ENCODE data around the gene CD2.

Gene CD2

GRCh38 chr1:116726872-116727820 lies 27.1 kb upstream of the CD2 start:
- DNase-seq (ENCODE audit: insufficient read length, low spot score): no peak
- FAIRE-seq: no peak

- DNase-seq (ENCODE audit: insufficient read length, low spot score): no peak
- FAIRE-seq: no peak
These were observed 22.8 kb upstream of the CD2 start for GRCh38 chr1:116731439-116731838.

DNA sequence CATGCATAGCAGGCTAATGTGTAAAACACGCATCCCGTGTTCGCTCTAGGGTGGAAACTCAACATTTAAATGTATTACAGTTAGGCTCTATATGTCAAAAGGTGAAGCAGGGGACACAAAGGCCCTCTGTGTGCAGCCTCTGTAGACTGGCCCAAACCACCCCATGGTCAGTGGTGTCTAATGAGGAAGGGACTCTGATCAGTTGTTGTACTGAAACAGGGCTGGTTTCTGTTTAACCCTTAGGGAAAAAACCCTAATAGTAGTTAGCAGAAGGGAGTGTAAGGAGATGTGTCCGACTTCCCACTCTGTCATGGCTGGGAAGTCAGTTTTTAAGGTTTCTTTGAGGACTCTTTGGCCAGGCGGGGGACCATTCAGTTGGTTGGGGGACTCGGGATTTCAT lies 21.5 kb upstream of the CD2 start:
- DNase-seq (ENCODE audit: insufficient read length, low spot score): no peak
- FAIRE-seq: no peak

- DNase-seq (ENCODE audit: insufficient read length, low spot score) (no peak), FAIRE-seq (no peak)
These were observed 20.5 kb upstream of the CD2 start for GRCh38 chr1:116733476-116734365.

- no peak for DNase-seq (ENCODE audit: insufficient read length, low spot score)
These were observed 19.0 kb upstream of the CD2 start for GRCh38 chr1:116735246-116735645.

DNA sequence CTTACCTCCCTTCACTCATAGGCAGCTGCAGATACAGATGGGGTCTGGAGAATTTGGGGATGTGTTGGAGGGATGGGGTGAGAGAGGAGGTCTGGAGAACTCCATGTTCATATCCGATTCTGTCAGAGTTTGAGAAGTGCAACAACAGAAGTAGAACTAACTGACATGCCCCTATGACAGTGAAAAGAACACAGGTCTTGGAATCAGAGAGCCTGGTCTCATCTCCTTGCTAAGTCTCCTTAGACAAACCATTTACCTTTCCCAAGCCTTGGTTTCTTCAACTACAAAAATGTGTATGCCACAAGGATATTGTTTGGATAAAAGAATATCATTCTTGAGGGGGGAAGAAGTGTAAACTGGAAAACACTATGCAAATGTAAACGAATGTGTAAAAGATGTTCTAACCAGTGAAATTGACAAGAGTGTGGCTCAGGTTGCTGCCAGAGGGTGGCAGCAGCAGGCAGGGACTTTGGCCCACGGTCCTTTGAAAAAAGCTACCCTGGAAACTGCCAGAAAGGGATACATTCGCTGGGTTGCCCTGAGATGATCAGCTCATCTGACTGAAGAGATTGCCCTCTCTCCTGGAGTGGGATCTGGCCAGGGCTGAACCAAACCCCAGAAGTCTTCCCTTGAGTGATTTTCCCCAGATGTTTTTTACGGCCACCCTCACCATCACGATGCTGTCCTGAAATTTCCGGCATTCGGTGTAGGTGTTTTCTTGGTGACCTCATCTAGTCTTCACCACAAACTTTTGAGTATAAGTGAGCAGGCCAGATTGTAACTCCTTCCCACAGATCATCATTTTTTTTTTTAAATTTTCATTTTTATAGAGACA lies 17.0 kb upstream of the CD2 start:
- DNase-seq (ENCODE audit: insufficient read length, low spot score) (peak; percentile 55), FAIRE-seq (peak; percentile 79)

More at GRCh38 chr1:116735246-116735645, 19.0 kb upstream of the CD2 start:
- no peak for FAIRE-seq

GRCh38 chr1:116737855-116738321 lies 16.3 kb upstream of the CD2 start:
- DNase-seq (ENCODE audit: insufficient read length, low spot score) (no peak), FAIRE-seq (no peak)

- DNase-seq (ENCODE audit: insufficient read length, low spot score) (peak; percentile 50), FAIRE-seq (peak; percentile 91)
These were observed 15.4 kb upstream of the CD2 start for GRCh38 chr1:116738673-116739370.

DNA sequence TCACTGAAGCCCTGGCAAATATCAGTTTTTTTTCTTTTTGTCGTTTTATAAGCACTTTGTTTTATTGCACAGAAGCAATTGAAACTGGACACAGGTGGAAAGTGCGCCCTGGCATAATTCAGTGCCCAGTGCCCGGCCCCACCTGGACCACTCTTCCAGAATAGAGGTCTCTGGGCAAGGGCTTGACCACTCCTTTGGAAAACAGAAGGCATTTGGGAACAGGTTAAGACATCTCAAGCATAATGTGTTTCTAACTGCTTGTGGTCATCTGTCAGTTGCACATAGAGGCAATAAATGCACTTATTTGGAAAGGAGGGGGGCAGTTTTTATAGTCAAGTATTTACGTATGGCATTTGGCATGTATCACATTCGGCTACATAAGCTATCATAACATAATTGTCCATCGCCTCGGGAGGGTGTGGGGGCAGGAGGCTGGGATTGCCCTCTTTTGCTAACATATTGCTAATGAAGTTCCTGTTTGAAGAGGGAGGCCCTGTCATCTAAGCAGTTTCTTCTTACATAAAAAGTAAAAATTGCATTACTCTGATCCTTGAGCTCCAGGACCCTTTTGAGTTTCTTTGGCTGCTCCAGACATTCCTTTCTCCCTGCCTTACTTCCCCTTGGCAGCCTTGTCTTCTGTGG lies 14.7 kb upstream of the CD2 start:
- no peak for DNase-seq (ENCODE audit: insufficient read length, low spot score)
- no peak for FAIRE-seq

- no peak for FAIRE-seq
These were observed 13.9 kb upstream of the CD2 start for GRCh38 chr1:116740296-116740695.

DNA sequence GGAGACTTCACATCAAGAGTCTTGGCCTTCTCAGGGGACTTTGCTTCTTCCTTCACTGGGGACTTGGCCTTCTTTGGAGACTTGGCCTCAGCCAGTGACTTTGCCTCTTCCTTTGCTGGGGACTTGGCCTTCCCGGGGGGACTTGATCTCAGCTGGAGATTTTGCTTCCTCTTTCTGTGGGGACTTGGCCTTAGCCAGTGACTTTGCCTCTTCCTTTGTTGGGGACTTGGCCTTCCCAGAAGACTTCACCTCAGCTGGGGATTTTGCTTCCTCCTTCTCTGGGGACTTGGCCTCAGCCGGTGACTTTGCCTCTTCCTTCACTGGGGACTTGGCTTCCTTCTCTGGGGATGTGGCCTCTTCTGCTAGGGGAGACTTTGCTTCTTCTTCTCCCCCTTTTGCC lies 13.5 kb upstream of the CD2 start:
- no peak for DNase-seq (ENCODE audit: insufficient read length, low spot score)
- no peak for FAIRE-seq

More at GRCh38 chr1:116740296-116740695, 13.9 kb upstream of the CD2 start:
- no peak for DNase-seq (ENCODE audit: insufficient read length, low spot score)

- no peak for FAIRE-seq
- no peak for DNase-seq (ENCODE audit: insufficient read length, low spot score)
These were observed 12.2 kb upstream of the CD2 start for GRCh38 chr1:116741836-116742565.

- DNase-seq (ENCODE audit: insufficient read length, low spot score) (no peak), FAIRE-seq (no peak)
These were observed 10.7 kb upstream of the CD2 start for GRCh38 chr1:116743535-116743934.

DNA sequence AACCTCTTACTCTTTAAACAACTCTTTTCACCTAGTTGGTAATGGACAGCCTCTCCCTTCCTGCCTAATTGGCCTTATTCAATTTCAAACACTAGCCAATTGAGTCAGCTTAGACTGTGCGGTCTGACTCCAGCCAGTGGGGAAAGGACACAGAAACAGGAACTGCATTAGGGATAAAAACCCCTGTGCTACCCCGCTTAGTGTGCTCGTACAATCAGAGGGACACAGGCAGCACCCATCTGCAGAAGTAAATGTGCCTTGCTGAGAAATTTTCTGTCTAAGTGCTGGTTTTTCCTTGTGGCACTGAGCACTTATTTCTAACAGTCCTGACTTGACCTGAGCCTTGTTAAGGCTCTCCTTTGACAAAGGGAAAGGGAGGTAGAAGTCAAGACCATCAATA lies 6.0 kb upstream of the CD2 start:
- no peak for FAIRE-seq
- no peak for DNase-seq (ENCODE audit: insufficient read length, low spot score)

GRCh38 chr1:116751146-116751545 lies 3.1 kb upstream of the CD2 start:
- FAIRE-seq: no peak
- no peak for DNase-seq (ENCODE audit: insufficient read length, low spot score)

DNA sequence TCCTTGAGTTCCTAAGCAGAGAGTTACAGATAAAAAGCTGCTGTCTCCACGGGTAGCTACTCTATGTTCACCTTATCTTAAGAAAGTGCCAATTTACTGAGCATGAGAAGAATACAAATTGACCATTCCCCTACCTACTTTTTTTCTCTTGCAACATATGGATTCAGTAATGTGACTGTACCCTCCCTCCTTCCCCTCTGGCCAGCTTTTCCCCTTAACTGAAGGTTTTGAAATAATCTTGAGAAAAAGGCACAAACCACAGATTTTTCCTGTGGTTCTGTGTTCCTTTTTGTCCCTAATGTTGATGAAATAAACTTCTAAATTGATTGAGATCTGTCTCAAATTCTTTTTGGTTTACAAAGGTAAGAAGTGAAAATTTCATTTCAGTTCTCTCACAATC lies 2.6 kb upstream of the CD2 start:
- no peak for FAIRE-seq
- DNase-seq (ENCODE audit: insufficient read length, low spot score): no peak

GRCh38 chr1:116753312-116753711 lies 918 bp upstream of the CD2 start:
- no peak for DNase-seq (ENCODE audit: insufficient read length, low spot score)
- no peak for FAIRE-seq

DNA sequence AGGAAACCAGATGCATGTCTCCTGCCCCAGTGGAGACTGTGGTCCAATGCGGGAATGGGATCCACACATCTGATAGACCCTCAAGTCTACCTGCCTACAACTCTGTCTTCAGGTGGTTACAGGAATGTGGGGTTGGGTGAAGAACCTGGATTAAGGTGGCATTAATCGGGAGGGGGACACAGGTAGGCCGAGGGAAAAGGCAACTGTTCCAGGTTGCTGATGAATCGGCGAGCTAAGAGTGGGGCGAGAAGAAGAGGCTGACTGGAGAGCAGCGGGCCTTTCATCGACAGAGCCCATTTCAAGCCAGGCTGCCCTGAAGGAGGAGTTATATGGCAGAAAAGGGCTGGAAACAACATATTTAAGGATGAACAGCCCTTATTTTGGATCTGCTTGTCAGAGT lies 836 bp downstream of the CD2 start:
- no peak for FAIRE-seq
- DNase-seq (ENCODE audit: insufficient read length, low spot score): no peak

DNA sequence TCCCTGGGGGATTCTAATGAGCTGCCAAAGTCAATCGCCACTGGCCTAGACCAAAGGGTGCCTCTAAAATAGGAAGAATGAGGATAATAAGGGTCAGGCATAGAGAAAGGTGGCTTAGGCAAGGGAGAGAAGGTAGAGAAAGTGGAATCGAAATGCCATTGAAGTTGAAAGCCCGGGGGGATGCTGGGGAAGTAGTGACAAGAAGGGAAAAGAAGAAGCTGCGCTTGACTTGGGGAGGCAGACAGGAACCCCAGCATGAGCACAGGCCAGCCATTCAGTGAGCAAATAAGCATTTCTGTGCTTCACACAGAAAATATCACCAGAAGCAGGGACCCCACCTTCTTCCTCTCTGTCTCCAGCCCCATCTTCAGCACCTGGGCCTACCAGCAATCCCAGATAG lies 1.5 kb downstream of the CD2 start:
- FAIRE-seq: no peak

More for the DNA sequence above, 1.5 kb downstream of the CD2 start:
- no peak for DNase-seq (ENCODE audit: insufficient read length, low spot score)
